CD14-positive monocyte (primary cell): ENCODE results near the gene RHOV. TPM values are rescaled to one million over a fixed set of nuclear protein-coding genes. Genes with fewer than 3 reads are reported as not detected.

Source experiments
- DNase-seq, 3 donors: peaks; one replicate each; pipeline ENCODE4 v3.0.0-alpha.2; 2011 to 2022
- H2AFZ ChIP-seq: 2 replicates; pipeline ENCODE4 v1.6.0; 2012; ENCODE audit warnings: mild to moderate bottlenecking, low read depth, low read length, inconsistent platforms; ENCODE audit not compliant: insufficient read depth, poor library complexity, severe bottlenecking
- H3K27ac ChIP-seq, 2 donors: 1 replicate in 1 of 2; 2 replicates in 1 of 2; pipeline ENCODE4 v1.5.1; 2012 to 2013; ENCODE audit warnings: low read length in 2 of 2, control low read depth in 1 of 2, inconsistent platforms in 1 of 2, low read depth in 1 of 2, mild to moderate bottlenecking in 1 of 2
- H3K27me3 ChIP-seq, 2 donors: one replicate each; pipeline versions ENCODE4 v1.6.0 to v1.6.1; 2011 to 2013; ENCODE audit warnings: low read length in 2 of 2; ENCODE audit not compliant: control insufficient read depth in 2 of 2, insufficient read depth in 2 of 2
- H3K36me3 ChIP-seq, 2 donors: replicated peaks in 1 of 2; 1 replicate in 1 of 2; 2 replicates in 1 of 2; pipeline versions ENCODE4 v1.5.1 to v1.6.1; 2012 to 2013; ENCODE audit warnings: low read length in 2 of 2, control low read depth in 1 of 2, inconsistent platforms in 1 of 2, mild to moderate bottlenecking in 1 of 2; ENCODE audit not compliant: insufficient read depth in 2 of 2, control insufficient read depth in 1 of 2
- H3K4me1 ChIP-seq, 2 donors: 1 replicate in 1 of 2; 2 replicates in 1 of 2; pipeline versions ENCODE4 v1.5.1 to v1.6.1; 2012 to 2013; ENCODE audit warnings: low read length in 2 of 2, control low read depth in 1 of 2, inconsistent platforms in 1 of 2, mild to moderate bottlenecking in 1 of 2, moderate library complexity in 1 of 2; ENCODE audit not compliant: insufficient read depth in 2 of 2, control insufficient read depth in 1 of 2
- H3K4me2 ChIP-seq: replicated peaks from 2 replicates; pipeline ENCODE3; 2012; ENCODE audit warnings: low read length, moderate library complexity, mild to moderate bottlenecking; ENCODE audit not compliant: poor library complexity, severe bottlenecking; ENCODE audit errors: extremely low read depth
- H3K4me3 ChIP-seq, 3 experiments: fragments of 200-600 bp in 1 of 3; sonication (generic) in 1 of 3; replicated peaks in 1 of 3; 1 replicate in 2 of 3; 2 replicates in 1 of 3; pipeline ENCODE4 v1.5.1; 2011 to 2013; ENCODE audit warnings: low read length in 3 of 3, mild to moderate bottlenecking in 3 of 3, control low read depth in 2 of 3, low read depth in 2 of 3, inconsistent platforms in 1 of 3, moderate library complexity in 1 of 3
- H3K79me2 ChIP-seq: 2 replicates; pipeline ENCODE4 v1.6.0; 2012; ENCODE audit warnings: mild to moderate bottlenecking, control low read depth, inconsistent platforms, low read length, moderate library complexity; ENCODE audit not compliant: insufficient read depth
- H3K9ac ChIP-seq: 2 replicates; pipeline ENCODE4 v1.6.0; 2017; ENCODE audit warnings: low read length, mild to moderate bottlenecking; ENCODE audit not compliant: insufficient read depth, poor library complexity, severe bottlenecking
- H3K9me3 ChIP-seq, 2 donors: replicated peaks in 1 of 2; 1 replicate in 1 of 2; 2 replicates in 1 of 2; pipeline versions ENCODE4 v1.5.1 to v1.6.1; 2012 to 2013; ENCODE audit warnings: low read length in 2 of 2, control low read depth in 1 of 2; ENCODE audit not compliant: control insufficient read depth in 1 of 2, insufficient read depth in 1 of 2
- H4K20me1 ChIP-seq: 2 replicates; pipeline ENCODE4 v1.6.0; 2012; ENCODE audit warnings: mild to moderate bottlenecking, low read length, control low read depth, moderate library complexity; ENCODE audit not compliant: insufficient read depth
- H3K27ac Mint-ChIP-seq, 7 donors: one replicate each; pipeline ENCODE4 v1.8.0; 2020; ENCODE audit warnings: mild to moderate bottlenecking in 7 of 7, mixed read lengths in 7 of 7, moderate library complexity in 6 of 7, inconsistent platforms in 2 of 7
- H3K27me3 Mint-ChIP-seq, 3 donors: one replicate each; pipeline ENCODE4 v1.8.0; 2021 to 2022; ENCODE audit warnings: low read depth in 3 of 3, mild to moderate bottlenecking in 3 of 3, mixed read lengths in 3 of 3, moderate library complexity in 3 of 3, inconsistent platforms in 1 of 3
- H3K36me3 Mint-ChIP-seq, 2 donors: one replicate each; pipeline ENCODE4 v1.8.0; 2020; ENCODE audit warnings: mixed read lengths in 2 of 2, inconsistent platforms in 1 of 2, mild to moderate bottlenecking in 1 of 2
- H3K4me1 Mint-ChIP-seq: one replicate; pipeline ENCODE4 v1.8.0; 2020; ENCODE audit warnings: mild to moderate bottlenecking, mixed read lengths
- H3K4me3 Mint-ChIP-seq, 2 donors: one replicate each; pipeline ENCODE4 v1.8.0; 2020; ENCODE audit warnings: mild to moderate bottlenecking in 2 of 2, mixed read lengths in 2 of 2, moderate library complexity in 1 of 2
- H3K9me3 Mint-ChIP-seq, 7 donors: one replicate each; pipeline ENCODE4 v1.8.0; 2020 to 2022; ENCODE audit warnings: mixed read lengths in 7 of 7, mild to moderate bottlenecking in 6 of 7, moderate library complexity in 6 of 7, inconsistent platforms in 2 of 7
- CTCF ChIP-seq: fragments of 200-600 bp; IDR thresholded peaks from one replicate; pipeline ENCODE4 v1.8.0; 2022; ENCODE audit warnings: antibody characterized with exemption, mild to moderate bottlenecking
- WGBS: methylation state at CpG from one replicate; pipeline ENCODE4 v1.1.5; 2013; ENCODE audit warnings: missing lambda C conversion rate; ENCODE audit not compliant: insufficient coverage; 5-methylcytosine and 5-hydroxymethylcytosine counted together
- intact Hi-C, 2 donors: fragments of 100-400 bp; cut with micrococcal nuclease; formaldehyde crosslinking; loops; one replicate each; pipeline versions ENCODE4 v1.15.0 to v1.15.1; 2023
- polyA plus RNA-seq, 3 donors: library from polyadenylated mRNA; depleted of rRNA in 1 of 3; unstranded in 2 of 3; stranded (reverse) in 1 of 3; fragments of 300-500 nt in 2 of 3; fragments of >200 nt in 1 of 3; fragmentation: Illumina TruSeq in 2 of 3; gene quantifications; 1 replicate in 2 of 3; 2 replicates in 1 of 3; pipeline ENCODE4 v1.2.3, GENCODE V29; 2012 to 2021

RHOV gene
- polyA plus RNA-seq, 3 donors, result 0.08 TPM; not detected in 2

- WGBS, result 46% methylated on average over 17 of the region's 18 CpGs
- Histone ChIP-seq H3K4me2 (no peak overlapping the region), H3K27ac (no peak overlapping the region), H3K27me3 (no peaks in the 10 kb centered on the region), H3K4me1 (peaks cover 35 to 49% of the 10 kb centered on the region in 2 donors), H3K9me3 (no peaks in the 10 kb centered on the region), H4K20me1 (no peaks in the 10 kb centered on the region), H3K4me3 (no peak overlapping the region), H3K79me2 (no peaks in the 10 kb centered on the region), H3K9ac (no peak overlapping the region), H2AFZ (no peak overlapping the region), H3K36me3 (peaks cover 20 to 28% of the 10 kb centered on the region in 2 donors)
- Mint-ChIP-seq H3K27me3 (peaks cover 4 to 8% (median 4%) of the 10 kb centered on the region in 3 donors), H3K27ac (peak overlapping the region in 1 of 7 donors; percentile 66), H3K4me3 (peak overlapping the region in 1 of 2 donors; percentile 37), H3K9me3 (peaks cover 0 to 3% (median 0%) of the 10 kb centered on the region in 7 donors), H3K36me3 (peaks cover 16 to 39% of the 10 kb centered on the region in 2 donors), H3K4me1 (peaks cover 40% of the 10 kb centered on the region)
- DNase-seq, result peak; percentile 50 to 74 (median 51)
- peak; percentile 89 for TF ChIP-seq CTCF
- intact Hi-C loops, result loop anchor here in 1 of 2 donors (2.0 kb wide), 1 partner anchor 35 kb away; the partner anchor contains the start of gene VPS18
Observed at GRCh38 chr15:40859206-40859851, 14.7 kb downstream of the RHOV start.

GRCh38 chr15:40858706-40859105, 15.3 kb downstream of the RHOV start:
- no peak overlapping the region for H3K4me3 Mint-ChIP-seq
- Histone ChIP-seq H3K27ac (no peak overlapping the region), H3K4me3 (no peak overlapping the region), H3K9me3 (no peaks in the 10 kb centered on the region), H2AFZ (no peak overlapping the region), H3K4me1 (peaks cover 35 to 49% of the 10 kb centered on the region in 2 donors), H4K20me1 (no peaks in the 10 kb centered on the region), H3K4me2 (no peak overlapping the region), H3K36me3 (peaks cover 26 to 34% of the 10 kb centered on the region in 2 donors), H3K27me3 (no peaks in the 10 kb centered on the region), H3K79me2 (no peaks in the 10 kb centered on the region), H3K9ac (no peak overlapping the region)
- H3K27ac Mint-ChIP-seq, result peak overlapping the region in 1 of 7 donors; percentile 77
- TF ChIP-seq CTCF, result no peak
- H3K4me1 Mint-ChIP-seq, result peaks cover 40% of the 10 kb centered on the region
- DNase-seq, result no peak
- peaks cover 0 to 3% (median 0%) of the 10 kb centered on the region in 7 donors for H3K9me3 Mint-ChIP-seq
- peaks cover 21 to 45% of the 10 kb centered on the region in 2 donors for H3K36me3 Mint-ChIP-seq
- peaks cover 4 to 8% (median 4%) of the 10 kb centered on the region in 3 donors for H3K27me3 Mint-ChIP-seq
- 100% methylated on average over 3 of the region's 10 CpGs for WGBS
- intact Hi-C loops, result loop anchor here in 1 of 2 donors (2.0 kb wide), 1 partner anchor 36 kb away; the partner anchor contains the start of gene VPS18
